A549 (cell line): Measurements from ENCODE around the gene HAAO.

Source experiments
- CHD2 ChIP-seq: fragments of 150-350 bp; IDR thresholded peaks from 2 replicates; pipeline ENCODE4 v1.6.1; 2014; ENCODE audit warnings: low read length; ENCODE audit not compliant: partially characterized antibody
- CHD4 ChIP-seq: fragments of 200-600 bp; sonication (generic); IDR thresholded peaks from 2 replicates; pipeline ENCODE4 v1.6.1; 2016; ENCODE audit warnings: antibody characterized with exemption, mild to moderate bottlenecking, borderline replicate concordance
- CTCF ChIP-seq: fragments of >200 bp; sonication (Bioruptor Twin); formaldehyde crosslinking; IDR thresholded peaks from 3 replicates; pipeline ENCODE4 v1.5.1; 2016
- EHMT2 ChIP-seq: fragments of 200-600 bp; sonication (generic); IDR thresholded peaks from 2 replicates; pipeline ENCODE4 v1.6.1; 2016; ENCODE audit warnings: antibody characterized with exemption, low read depth, mild to moderate bottlenecking, moderate library complexity
- HDAC2 ChIP-seq: fragments of 200-600 bp; sonication (generic); IDR thresholded peaks from 2 replicates; pipeline ENCODE4 v1.6.1; 2016
- JUNB ChIP-seq: fragments of >200 bp; sonication (Bioruptor Twin); formaldehyde crosslinking; IDR thresholded peaks from 2 replicates; pipeline ENCODE4 v1.6.1; 2016
- POLR2A ChIP-seq: IDR thresholded peaks from 2 replicates; pipeline ENCODE4 v1.6.1; 2012; ENCODE audit warnings: mild to moderate bottlenecking, low read length
- RARB ChIP-seq: fragments of 250-450 bp; sonication (Bioruptor Pico); IDR thresholded peaks from 2 replicates; pipeline ENCODE4 v1.8.0; 2021; ENCODE audit warnings: mild to moderate bottlenecking, moderate library complexity
- RFX5 ChIP-seq: fragments of 450-650 bp; IDR thresholded peaks from 2 replicates; pipeline ENCODE4 v1.7.1; 2014; ENCODE audit warnings: antibody characterized with exemption, mild to moderate bottlenecking, moderate library complexity
- SMC3 ChIP-seq: fragments of >200 bp; sonication (Bioruptor Twin); formaldehyde crosslinking; IDR thresholded peaks from 3 replicates; pipeline ENCODE4 v1.6.1; 2018; ENCODE audit warnings: inconsistent platforms
- USF2 ChIP-seq: fragments of 450-650 bp; IDR thresholded peaks from 2 replicates; pipeline ENCODE4 v1.6.1; 2014; ENCODE audit warnings: antibody characterized with exemption
- TF ChIP-seq, protein P1 (sequence below): fragments of >200 bp; sonication (Bioruptor Twin); formaldehyde crosslinking; IDR thresholded peaks from 3 replicates; pipeline ENCODE4 v1.6.1; 2016

DNA sequence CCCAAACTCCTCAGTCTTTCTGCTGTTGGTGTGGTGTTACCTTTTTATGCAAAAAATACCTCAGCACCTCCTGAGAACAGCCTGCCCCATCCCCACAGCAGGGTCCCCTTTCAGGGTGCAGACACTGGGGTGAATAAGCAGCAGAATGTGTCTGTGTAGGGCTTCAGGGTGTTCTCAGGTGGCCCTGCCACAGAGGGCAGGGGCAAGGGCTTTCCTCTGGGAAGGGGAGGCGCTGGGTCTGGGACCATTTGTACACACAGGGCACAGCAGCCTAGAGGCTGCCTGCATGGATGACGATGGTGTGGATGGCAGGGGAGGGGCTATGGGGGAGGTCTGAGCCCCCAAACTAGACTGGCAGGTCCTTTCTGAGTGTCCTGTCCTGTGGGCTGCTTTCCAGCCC lies 2.6 kb downstream of the HAAO start:
- TF ChIP-seq CTCF (no peak), HDAC2 (no peak), RARB (CRISPR knock-in tag) (no peak), CHD2 (no peak), USF2 (no peak), POLR2A (no peak), EHMT2 (no peak), SMC3 (no peak), CHD4 (no peak), RFX5 (no peak), JUNB (no peak)
- TF ChIP-seq, protein P1, sequence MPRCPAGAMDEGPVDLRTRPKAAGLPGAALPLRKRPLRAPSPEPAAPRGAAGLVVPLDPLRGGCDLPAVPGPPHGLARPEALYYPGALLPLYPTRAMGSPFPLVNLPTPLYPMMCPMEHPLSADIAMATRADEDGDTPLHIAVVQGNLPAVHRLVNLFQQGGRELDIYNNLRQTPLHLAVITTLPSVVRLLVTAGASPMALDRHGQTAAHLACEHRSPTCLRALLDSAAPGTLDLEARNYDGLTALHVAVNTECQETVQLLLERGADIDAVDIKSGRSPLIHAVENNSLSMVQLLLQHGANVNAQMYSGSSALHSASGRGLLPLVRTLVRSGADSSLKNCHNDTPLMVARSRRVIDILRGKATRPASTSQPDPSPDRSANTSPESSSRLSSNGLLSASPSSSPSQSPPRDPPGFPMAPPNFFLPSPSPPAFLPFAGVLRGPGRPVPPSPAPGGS: no peak
